K562 (cell line): ENCODE results near the gene SPATA6.

Experiments used
- CTCF ChIP-seq, 3 experiments: IDR thresholded peaks in 2 of 3; conservative IDR thresholded peaks in 1 of 3; 2 replicates each; pipeline ENCODE4 v1.5.1; 2011 to 2012; ENCODE audit warnings: low read length in 3 of 3, mild to moderate bottlenecking in 3 of 3, control low read depth in 2 of 3, improper control_type of control experiment in 1 of 3, inconsistent platforms in 1 of 3, low read depth in 1 of 3, mixed read lengths in 1 of 3, moderate library complexity in 1 of 3; ENCODE audit not compliant: insufficient read depth in 2 of 3
- ZKSCAN1 ChIP-seq: fragments of 150-350 bp; IDR thresholded peaks from 2 replicates; pipeline ENCODE4 v1.6.1; 2016; ENCODE audit warnings: low read depth, low read length
- TF ChIP-seq, protein P1 (sequence below): sonication (generic); formaldehyde crosslinking; IDR thresholded peaks from 2 replicates; pipeline ENCODE4 v1.8.1; 2023; ENCODE audit warnings: mild to moderate bottlenecking, missing genetic modification reagents, moderate library complexity

DNA sequence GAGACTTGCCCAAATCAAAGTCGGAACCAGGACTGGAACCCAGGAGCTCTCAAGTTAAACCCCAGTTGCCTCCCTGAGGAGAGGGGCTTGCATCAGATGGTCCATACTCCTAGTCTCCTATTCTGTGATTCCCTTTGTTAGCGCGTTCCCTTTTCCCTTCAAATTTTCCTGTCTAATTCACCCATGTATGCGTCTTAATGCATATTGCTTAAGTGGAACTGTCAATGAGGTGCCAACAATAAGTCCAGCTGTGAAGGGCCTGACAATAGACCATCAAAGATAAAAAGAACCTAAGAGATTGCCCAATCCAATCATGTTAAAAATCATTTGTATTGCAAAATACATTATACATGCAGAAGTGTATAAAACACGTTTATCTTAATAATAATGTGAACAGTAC, 634 bp upstream of the SPATA6 start:
- TF ChIP-seq CTCF (IDR thresholded peaks at IDR 0.05 in 2 of 3, conservative IDR thresholded peaks at IDR 0.05 in 1 of 3; ENCODE audit: insufficient read depth in 2 of 3, low read depth in 1 of 3, low read length in 3 of 3) (no peak), ZKSCAN1 (no peak)
- TF ChIP-seq, protein P1, sequence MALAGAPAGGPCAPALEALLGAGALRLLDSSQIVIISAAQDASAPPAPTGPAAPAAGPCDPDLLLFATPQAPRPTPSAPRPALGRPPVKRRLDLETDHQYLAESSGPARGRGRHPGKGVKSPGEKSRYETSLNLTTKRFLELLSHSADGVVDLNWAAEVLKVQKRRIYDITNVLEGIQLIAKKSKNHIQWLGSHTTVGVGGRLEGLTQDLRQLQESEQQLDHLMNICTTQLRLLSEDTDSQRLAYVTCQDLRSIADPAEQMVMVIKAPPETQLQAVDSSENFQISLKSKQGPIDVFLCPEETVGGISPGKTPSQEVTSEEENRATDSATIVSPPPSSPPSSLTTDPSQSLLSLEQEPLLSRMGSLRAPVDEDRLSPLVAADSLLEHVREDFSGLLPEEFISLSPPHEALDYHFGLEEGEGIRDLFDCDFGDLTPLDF (CRISPR knock-in tag): no peak
